ENCODE results near the gene SERPINA1.
A peak's percentile ranks its signal among the peaks of the same experiment; 100 is the strongest.
"Not testable (repeated sequence)": the region's sequence is repeated elsewhere in the genome, so short reads cannot be mapped to it uniquely, and the experiment has no call there.

SERPINA1 gene

DNA sequence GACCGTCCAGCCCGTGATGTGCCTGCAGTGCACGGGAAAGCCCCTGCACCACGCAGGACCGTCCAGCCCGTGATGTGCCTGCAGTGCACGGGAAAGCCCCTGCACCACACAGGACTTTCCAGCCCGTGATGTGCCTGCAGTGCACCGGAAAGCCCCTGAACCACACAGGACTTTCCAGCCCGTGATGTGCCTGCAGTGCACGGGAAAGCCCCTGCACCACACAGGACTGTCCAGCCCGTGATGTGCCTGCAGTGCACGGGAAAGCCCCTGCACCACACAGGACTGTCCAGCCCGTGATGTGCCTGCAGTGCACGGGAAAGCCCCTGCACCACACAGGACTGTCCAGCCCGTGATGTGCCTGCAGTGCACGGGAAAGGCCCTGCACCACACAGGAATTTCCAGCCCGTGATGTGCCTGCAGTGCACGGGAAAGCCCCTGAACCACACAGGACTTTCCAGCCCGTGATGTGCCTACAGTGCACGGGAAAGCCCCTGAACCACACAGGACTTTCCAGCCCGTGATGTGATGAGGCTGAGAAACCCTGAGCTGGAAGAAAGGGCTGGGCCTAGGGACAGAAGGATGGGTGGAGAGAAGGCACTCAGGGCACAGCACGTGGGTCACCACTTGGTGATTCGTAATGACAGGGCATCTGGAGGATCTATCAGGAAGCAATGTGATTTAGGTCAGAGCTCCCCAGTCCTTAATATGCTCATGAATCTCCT, 42.2 kb downstream of the SERPINA1 start:
- DNase-seq (ENCODE audit: low spot score), result not testable (repeated sequence)

- no peak for DNase-seq (ENCODE audit: low spot score)
Measured at GRCh38 chr14:94345344-94346064, 42.9 kb downstream of the SERPINA1 start.

GRCh38 chr14:94344389-94344788, 44.0 kb downstream of the SERPINA1 start:
- DNase-seq (ENCODE audit: low spot score), result no peak

DNA sequence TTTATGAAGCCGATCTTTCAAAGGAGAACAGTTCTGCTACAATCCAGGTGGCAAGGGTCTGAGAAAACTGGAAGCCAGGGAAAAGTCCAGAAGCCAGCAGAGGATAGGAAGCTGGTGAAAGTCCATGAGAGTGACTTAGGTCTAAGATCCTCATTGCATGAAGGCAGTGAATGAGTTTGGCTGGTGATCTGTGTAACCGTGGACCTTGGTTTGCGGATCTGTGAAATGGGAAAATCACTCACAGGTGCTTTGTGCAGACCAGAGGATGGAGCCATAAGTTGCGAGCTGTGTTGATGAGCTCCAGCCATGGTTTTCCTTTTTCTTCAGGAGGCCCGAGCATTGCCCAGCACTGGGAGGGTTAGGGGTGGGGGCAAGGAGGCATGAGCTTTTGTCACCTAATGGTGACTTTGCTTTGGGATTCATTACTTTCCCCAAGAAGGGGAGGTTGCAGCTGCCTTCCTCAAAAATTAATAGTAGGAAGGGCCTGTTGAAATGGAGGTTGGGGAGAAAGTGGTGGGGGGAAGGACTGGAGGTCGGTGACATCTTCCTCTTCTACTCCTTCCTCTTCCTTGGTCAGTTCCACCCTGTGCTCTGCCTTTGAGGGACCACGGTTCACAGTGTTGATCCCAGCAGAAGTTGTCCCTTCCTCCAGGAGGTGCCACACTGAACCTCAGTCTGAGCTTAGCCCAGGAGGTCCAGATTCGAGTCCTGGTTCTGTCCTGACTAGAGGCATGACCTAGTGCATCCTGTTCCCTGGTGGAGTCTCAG, 45.0 kb downstream of the SERPINA1 start:
- DNase-seq (ENCODE audit: low spot score), result no peak

DNA sequence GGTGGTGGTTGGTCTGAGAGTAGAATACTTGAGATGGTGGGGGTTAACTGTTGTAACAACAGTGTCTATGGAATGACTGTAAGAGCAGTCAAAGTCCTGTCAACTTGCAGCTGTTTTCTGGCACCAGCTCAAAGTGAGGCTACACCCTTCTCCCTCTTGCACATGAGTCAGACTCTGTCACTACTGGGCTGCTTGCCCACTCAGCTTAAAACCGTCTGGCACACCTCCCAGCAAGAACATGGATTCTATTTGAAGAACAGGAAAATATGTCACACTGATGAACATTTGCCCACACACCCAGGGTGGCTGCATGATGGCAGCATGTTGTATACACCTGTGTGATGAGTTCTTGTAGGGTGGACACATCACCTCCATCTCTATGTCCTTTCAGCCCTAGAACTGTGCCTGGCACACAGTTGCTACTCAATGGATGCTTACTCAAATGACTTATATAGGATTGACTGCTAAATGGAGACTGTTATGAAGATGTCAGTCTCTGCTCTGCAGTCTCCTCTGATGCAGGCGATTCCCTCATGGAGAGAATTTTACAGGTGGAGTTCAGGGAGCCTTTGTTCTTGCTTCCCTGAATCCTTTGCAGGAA, 46.0 kb downstream of the SERPINA1 start:
- peak; percentile 62 for DNase-seq (ENCODE audit: low spot score)

DNA sequence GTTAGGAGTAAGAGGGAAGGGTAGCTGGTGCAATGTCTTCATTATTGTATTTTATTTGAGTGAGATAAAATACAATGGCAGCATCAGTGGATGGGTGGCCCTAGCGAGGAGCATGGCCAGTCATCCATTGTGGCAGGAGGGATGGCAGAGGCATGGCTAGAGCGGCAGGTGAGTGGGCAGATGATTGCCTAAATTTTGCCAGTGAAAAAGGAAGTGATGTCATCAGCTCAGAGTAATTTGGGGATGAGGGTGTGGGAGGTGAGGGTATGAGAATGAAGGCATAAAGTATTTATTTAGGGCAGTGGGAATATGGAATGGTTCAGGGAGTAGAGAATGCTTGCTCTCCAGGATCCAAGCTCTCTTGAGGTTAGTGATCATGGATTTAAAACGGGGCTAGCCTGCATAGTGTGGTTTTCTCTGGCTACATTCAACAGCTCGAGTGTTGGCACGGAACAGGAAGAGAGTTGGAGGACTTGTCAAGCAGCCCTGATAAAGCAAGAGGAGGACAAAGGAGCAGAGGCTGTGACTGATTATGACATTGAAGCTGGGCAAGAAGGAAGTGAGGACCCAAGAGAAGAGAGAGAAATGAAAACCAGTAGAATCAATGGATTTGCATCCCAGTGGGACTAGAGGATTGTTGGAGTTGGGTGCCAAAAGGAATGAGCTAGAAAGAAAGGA, 46.6 kb downstream of the SERPINA1 start:
- DNase-seq (ENCODE audit: low spot score), result no peak

GRCh38 chr14:94340533-94340932, 47.9 kb downstream of the SERPINA1 start:
- peak; percentile 39 for DNase-seq (ENCODE audit: low spot score)

GRCh38 chr14:94338023-94338422, 50.4 kb downstream of the SERPINA1 start:
- DNase-seq (ENCODE audit: low spot score), result no peak

DNA sequence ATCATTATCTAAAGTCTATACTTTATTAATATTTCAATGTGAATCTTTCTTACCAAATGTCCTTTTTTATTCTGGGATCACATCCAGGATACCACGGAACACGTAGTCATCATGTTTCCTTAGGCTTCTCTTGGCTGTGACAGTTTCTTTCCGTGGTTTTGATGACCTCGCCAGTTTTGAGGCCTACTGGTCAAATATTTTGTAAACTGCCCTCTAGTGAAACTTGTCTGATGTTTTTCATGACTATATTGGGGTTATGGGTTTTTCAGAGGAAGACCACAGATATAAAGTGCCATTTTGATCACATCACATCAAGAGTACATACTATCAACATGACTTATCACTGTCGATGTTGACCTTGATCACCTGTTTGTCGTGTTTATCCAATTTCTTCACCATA, 51.1 kb downstream of the SERPINA1 start:
- DNase-seq (ENCODE audit: low spot score), result no peak

GRCh38 chr14:94334872-94335271, 53.5 kb downstream of the SERPINA1 start:
- no peak for DNase-seq (ENCODE audit: low spot score)

GRCh38 chr14:94332587-94332986, 55.8 kb downstream of the SERPINA1 start:
- no peak for DNase-seq (ENCODE audit: low spot score)

GRCh38 chr14:94332063-94332583, 56.3 kb downstream of the SERPINA1 start:
- DNase-seq (ENCODE audit: low spot score), result no peak

DNA sequence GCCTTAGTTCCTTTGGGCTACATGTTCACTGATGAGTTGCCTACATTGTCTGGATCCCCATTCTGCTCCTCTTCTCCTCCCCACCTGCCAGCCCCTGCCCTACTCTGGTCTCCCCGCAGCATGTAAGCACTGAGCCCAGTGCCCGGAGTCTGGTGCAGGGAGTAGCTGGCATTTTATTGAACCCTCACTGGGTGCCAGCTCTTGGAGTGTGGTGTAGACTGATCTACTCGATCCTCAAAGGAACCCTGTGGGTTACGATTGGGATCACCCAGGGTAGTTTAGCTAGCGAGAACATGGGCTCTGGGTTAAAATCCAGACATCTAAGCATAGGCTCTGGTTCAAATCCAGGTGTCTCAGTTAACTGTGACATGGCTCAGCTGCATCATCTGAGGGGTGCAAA, 56.9 kb downstream of the SERPINA1 start:
- DNase-seq (ENCODE audit: low spot score), result no peak

GRCh38 chr14:94330857-94331256, 57.5 kb downstream of the SERPINA1 start:
- no peak for DNase-seq (ENCODE audit: low spot score)

DNA sequence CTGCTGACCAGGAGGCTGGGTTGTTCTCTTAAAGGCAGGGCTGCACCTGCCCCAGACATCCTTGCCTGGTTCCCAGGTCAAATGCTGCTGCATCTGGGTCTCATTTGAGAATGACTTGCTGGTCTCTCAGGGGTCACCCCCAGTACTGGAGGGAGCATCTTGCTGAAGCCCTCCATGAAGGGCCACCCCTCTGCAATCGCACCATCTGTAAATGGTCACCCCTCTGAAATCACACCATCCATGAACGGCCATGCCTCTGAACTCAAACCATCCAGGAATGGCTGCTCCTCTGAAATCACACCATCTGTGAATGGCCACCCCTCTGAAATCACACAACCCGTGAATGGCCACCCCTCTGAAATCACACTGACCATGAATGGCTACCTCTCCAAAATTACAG, 58.0 kb downstream of the SERPINA1 start:
- DNase-seq (ENCODE audit: low spot score), result no peak

DNA sequence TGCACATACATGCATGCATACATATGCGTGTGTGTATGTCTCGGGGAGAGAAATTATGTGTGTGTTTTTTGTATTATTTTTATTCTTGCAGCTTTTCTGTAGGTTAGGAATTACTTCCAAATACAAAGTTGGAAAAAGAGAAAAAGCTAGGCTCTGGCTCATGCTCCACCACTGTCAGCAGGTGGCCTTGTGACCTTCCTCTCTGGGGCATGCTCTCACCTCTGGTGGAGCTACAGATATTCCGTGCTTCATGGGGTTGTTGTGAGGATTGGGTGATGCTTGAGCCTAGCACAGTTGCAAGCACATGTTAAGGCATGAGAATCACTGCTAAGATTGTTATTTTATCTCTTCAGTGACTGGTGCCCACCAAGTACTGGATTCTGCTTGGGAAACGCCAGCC, 58.5 kb downstream of the SERPINA1 start:
- DNase-seq (ENCODE audit: low spot score), result no peak

GRCh38 chr14:94328196-94328595, 60.2 kb downstream of the SERPINA1 start:
- DNase-seq (ENCODE audit: low spot score), result no peak

Data from HuH-7.5 (cell line).